Activated T-helper 1 cell treated with Interleukin-2 at 50 U/mL for 16 hours (primary cell): Measurements from ENCODE around the gene SCN1B.
"Not testable (repeated sequence)": the region's sequence is repeated elsewhere in the genome, so short reads cannot be mapped to it uniquely, and the experiment has no call there.

Source experiments
- DNase-seq: peaks from one replicate; pipeline ENCODE4 v3.0.0-alpha.2; 2020; ENCODE audit warnings: low read depth

Gene SCN1B

GRCh38 chr19:35017507-35017906 lies 12.8 kb upstream of the SCN1B start:
- no peak for DNase-seq

DNA sequence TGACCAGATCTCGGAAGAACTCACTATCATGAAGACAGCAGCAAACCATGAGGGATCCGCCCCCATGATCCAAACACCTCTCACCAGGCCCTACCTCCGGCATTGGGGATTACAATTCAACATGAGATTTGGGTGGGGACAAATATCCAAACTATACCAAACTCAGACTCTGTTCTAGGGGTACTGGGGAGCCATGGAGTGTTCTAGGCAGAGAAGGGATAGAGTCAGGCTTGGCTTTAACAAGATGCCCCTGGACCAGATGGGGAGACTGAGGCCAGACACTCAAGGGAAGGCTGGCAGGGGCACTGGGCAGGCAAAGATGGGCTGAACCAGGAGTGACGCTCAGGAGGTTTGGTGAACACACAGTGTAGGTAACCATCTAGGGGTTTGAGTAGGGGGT lies 11.9 kb upstream of the SCN1B start:
- DNase-seq: no peak

DNA sequence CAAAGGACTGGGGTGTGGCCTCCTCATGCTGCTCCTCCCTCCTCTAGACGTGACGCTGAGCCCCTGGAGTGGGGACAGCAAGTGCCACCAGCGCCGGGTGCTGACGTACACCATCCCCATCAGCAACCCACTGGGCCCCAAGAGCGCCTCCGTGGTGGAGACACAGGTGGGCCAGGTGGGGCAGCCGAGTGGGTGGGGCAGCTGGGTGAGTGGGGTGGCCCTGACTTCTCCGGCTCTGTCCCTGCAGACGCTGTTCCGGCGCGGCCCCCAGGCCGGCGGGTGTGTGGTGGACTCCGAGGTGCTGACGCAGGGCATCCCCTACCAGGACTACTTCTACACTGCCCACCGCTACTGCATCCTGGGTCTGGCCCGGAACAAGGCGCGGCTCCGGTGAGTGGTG lies 11.1 kb upstream of the SCN1B start:
- no peak for DNase-seq

GRCh38 chr19:35021016-35021415 lies 9.3 kb upstream of the SCN1B start:
- no peak for DNase-seq

DNA sequence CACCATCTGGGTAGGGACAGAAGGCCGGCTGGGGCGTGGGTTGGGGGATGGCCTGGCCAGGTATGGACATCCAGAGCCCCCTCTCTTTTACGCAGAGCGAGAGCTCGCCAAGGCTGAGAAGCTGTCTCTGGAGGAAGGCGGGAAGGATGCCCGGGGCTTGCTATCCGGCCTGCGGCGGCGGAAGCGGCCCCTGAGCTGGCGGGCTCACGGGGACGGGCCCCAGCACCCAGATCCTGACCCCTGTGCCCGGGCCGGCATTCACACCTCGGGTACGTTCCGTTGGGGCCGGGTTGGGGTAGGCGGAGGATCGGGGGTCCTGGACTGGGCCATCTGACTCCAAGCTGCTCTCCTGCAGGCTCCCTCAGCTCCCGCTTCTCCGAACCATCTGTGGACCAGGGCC lies 8.7 kb upstream of the SCN1B start:
- DNase-seq: no peak

DNA sequence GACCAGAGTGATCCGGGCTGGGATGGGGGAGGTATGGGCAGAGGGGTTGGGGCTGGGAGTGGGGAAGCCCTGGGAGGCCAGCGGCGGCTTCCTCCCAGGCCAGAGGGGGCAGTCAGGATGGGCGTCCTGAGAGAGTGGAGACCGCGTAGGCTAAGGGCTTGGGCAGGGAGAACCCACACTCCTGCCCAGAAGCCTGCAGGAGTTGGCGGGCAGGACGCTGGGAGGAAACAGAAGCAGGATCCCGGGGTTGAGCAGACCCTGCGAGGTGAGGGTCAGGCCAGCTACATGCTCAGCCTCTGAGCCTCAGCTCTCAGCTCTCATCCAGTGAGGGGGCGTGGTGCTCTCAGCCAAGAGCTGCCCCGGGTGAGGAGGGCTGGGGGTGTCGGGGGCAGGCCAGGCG lies 7.8 kb upstream of the SCN1B start:
- no peak for DNase-seq

GRCh38 chr19:35023428-35023827 lies 6.8 kb upstream of the SCN1B start:
- no peak for DNase-seq

DNA sequence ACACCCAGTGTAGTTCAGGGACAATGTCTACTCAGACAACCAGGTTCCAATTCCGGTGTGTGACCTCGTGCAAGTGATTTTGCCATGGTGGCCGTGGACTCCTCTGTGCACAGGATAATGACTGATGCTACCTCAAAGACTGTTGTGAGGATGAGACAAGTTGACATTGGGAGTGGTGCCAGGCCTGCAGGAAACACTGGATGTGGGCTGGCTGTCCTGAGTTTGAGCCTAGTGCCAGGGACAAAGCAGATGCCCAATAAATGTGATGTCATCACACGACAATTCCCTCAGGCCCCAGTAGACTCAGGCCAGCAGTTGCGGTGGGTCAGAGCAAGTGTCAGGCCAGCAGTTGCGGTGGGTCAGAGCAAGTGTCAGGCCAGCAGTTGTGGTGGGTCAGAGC lies 6.2 kb upstream of the SCN1B start:
- DNase-seq: no peak

DNA sequence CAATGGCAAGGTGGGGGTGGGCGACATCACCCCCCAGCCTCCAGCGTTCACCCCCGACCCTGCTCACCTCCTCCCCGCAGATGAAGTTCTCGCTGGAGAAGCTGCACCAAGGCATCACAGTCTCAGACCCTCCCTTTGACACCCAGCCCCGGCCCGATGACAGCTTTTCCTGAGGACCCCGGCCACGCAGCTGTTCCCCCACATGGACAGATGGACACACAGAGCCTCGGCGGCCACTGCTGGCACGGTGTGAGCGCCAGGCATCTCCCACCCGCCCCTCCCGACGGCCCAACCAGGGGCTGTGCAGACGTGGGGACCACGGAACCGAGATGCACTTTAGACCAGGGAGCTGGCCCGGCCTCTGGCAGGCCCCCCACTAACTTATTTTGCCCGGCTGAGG lies 4.3 kb upstream of the SCN1B start:
- DNase-seq: no peak

GRCh38 chr19:35026418-35026817 lies 3.9 kb upstream of the SCN1B start:
- DNase-seq: no peak

GRCh38 chr19:35027009-35027408 lies 3.3 kb upstream of the SCN1B start:
- DNase-seq: no peak

DNA sequence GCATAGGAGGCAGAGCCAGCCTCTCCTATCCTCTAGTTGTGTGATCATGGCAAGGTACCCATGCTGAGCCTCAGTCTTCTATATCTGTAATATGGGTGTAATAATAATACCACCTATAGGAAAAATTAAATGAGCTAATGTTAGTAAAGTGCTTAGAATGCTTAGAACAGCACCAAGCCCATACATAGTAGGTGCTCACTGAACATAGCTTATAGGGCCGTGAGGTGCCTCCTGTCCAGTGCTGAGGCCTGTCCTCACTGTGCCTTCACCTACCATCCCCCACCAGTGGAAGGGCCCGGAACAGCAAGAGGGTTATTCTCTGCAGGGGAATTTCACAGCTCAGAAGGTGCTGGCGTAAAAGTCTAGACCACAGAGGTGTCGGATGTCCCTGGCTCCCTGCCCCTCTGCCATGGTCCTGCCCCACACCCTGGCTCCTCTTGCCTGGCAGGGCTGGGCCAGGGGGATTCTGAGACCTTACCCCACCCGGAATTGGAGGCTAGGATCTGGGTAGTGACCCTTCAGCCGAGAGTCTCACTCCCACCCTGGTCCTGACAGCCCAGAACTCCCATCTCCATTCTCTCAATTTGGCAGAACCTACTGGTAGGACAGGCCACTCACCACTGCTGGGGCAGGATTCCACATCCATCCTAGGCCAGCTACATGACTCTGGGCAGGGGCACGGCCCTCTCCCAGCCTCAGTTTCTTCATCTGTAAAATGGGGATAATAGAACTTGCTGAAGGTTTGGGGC lies 2.2 kb upstream of the SCN1B start:
- DNase-seq: no peak

DNA sequence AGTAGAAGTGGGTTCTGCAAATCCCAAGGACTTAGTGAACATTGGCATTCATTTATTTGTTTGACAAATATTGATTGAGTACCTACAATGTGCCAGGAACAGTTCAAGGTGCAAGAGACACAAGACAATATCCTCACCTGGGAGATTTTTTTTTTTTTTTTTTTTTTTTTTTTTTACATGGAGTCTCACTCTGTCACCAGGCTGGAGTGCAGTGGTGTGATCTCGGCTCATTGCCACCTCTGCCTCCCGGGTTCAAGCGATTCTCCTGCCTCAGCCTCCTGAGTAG lies 1.7 kb upstream of the SCN1B start:
- DNase-seq: not testable (repeated sequence)

DNA sequence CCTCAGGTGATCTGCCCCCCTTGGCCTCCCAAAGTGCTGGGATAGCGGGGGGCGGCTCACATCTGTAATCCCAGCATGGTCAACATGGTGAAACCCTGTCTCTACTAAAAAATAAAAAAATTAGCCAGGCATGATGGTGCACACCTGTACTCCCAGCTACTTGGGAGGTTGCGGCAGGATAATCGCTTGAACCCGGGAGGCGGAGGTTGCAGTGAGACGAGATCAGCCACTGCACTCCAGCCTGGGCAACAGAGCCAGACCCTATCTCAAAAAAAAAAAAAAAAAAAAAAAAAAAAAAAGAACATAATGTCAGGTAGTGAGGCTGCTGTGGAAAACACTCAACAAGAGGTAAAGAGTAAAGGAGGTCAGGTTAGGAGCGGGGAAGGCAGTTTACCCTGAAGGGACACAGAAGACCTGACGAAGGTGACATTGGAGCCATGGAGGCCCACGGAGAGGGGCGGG lies 964 bp upstream of the SCN1B start:
- DNase-seq: not testable (repeated sequence)

GRCh38 chr19:35029737-35030256 lies 473 bp upstream of the SCN1B start:
- DNase-seq: no peak

- DNase-seq: no peak
Measured at GRCh38 chr19:35031072-35031881, 1.0 kb downstream of the SCN1B start.

DNA sequence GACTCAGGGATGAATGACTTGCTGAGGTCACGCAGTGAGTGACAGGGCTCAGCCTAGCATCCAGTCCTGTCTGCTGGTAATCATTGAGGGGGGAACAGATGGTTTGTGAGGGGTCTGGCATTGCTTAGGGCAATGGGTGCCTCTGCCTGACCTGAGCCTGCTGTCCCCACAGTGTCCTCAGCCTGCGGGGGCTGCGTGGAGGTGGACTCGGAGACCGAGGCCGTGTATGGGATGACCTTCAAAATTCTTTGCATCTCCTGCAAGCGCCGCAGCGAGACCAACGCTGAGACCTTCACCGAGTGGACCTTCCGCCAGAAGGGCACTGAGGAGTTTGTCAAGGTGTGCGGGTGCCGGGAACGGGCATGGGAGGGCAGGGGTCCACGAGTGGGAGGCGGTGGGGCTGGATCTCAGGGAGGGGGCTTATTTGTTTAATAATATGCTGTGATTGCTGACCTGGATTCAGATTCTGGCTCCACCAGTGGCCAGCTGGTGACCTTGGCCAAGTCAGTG lies 2.1 kb downstream of the SCN1B start:
- no peak for DNase-seq

GRCh38 chr19:35033067-35034004 lies 3.1 kb downstream of the SCN1B start:
- no peak for DNase-seq

GRCh38 chr19:35034005-35034502 lies 3.8 kb downstream of the SCN1B start:
- DNase-seq: no peak

- DNase-seq: no peak
Measured at GRCh38 chr19:35034588-35035382, 4.5 kb downstream of the SCN1B start.
